PFSK-1 (cell line): ENCODE data around the gene PEX12.

Experiments used
- FOXP2 ChIP-seq: optimal IDR thresholded peaks from 2 replicates; pipeline ENCODE3; 2011; ENCODE audit warnings: borderline replicate concordance, control low read depth, inconsistent platforms; ENCODE audit not compliant: insufficient read depth; ENCODE audit errors: extremely low read length, extremely low read depth
- POLR2AphosphoS5 ChIP-seq: IDR thresholded peaks from 2 replicates; pipeline ENCODE4 v1.6.1; 2012; ENCODE audit warnings: low read depth, mild to moderate bottlenecking, control low read depth, low read length, moderate library complexity
- REST ChIP-seq, 2 experiments: IDR thresholded peaks; 2 replicates each; pipeline versions ENCODE4 v1.6.1 to v1.8.0; 2011 to 2012; ENCODE audit warnings: low read depth in 2 of 2, low read length in 2 of 2, control low read depth in 1 of 2, inconsistent platforms in 1 of 2, mild to moderate bottlenecking in 1 of 2, moderate library complexity in 1 of 2; ENCODE audit not compliant: insufficient read depth in 1 of 2
- SIN3A ChIP-seq: IDR thresholded peaks from 2 replicates; pipeline ENCODE4 v1.6.1; 2012; ENCODE audit warnings: mild to moderate bottlenecking, low read length, moderate library complexity, borderline replicate concordance; ENCODE audit not compliant: insufficient read depth
- TAF1 ChIP-seq: IDR thresholded peaks from 2 replicates; pipeline ENCODE4 v1.6.1; 2012; ENCODE audit warnings: low read length, control low read depth, borderline replicate concordance; ENCODE audit not compliant: insufficient read depth

The PEX12 gene

GRCh38 chr17:35578929-35579432 is 610 bp upstream of the PEX12 start:
- TF ChIP-seq FOXP2 (no peak), SIN3A (no peak), POLR2AphosphoS5 (no peak), REST (IDR thresholded peaks at IDR 0.05; ENCODE audit: insufficient read depth in 1 of 2, low read depth in 2 of 2, low read length in 2 of 2) (no peak), TAF1 (no peak)

DNA sequence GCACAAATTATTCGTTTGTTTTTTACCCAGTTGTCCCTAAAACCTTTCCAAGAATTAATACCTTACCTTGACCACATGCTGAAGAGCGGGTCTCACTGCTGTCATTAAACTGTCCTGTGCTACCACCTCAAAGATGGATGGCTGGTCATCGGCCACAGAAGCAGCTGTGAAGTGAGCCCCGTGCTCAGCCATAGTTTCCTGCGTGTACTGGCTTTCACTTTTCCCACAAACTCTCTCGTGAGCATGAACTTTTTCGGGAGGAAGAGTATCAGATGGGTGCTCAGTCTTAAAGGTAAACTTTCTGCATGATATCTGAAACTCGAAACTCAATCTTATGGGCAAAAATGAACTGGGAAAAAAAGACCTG is 558 bp downstream of the PEX12 start:
- no peak for TF ChIP-seq TAF1
- TF ChIP-seq SIN3A = no peak
- no peak for TF ChIP-seq REST (IDR thresholded peaks at IDR 0.05; ENCODE audit: insufficient read depth in 1 of 2, low read depth in 2 of 2, low read length in 2 of 2)
- no peak for TF ChIP-seq FOXP2
- no peak for TF ChIP-seq POLR2AphosphoS5

DNA sequence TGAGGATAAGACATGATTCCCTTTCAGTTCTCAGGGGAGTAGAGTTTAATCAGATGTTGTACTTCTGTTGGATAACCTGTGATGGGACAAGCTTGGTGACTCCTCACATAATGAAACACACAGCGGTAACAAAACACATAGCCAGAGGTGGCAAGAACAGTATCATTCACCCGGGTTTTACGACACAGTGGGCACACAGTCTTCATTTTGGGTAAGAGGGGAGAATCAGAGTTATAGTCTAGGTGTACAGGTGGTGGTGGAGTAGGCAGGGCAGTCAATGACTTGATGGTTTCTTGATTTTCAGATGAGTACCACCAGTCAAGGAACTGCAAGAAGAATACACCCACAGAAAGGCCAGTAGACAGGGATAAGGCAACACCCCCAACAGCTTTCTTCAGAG is 2.6 kb downstream of the PEX12 start:
- TF ChIP-seq POLR2AphosphoS5 (0 out of 2 replicates have a peak, but pooled peaks have one; percentile 24), REST (IDR thresholded peaks at IDR 0.05; ENCODE audit: insufficient read depth in 1 of 2, low read depth in 2 of 2, low read length in 2 of 2) (no peak)

GRCh38 chr17:35569405-35569804 is 9.0 kb downstream of the PEX12 start:
- TF ChIP-seq POLR2AphosphoS5 (no peak), TAF1 (no peak), FOXP2 (no peak), REST (IDR thresholded peaks at IDR 0.05; ENCODE audit: insufficient read depth in 1 of 2, low read depth in 2 of 2, low read length in 2 of 2) (no peak), SIN3A (no peak)

GRCh38 chr17:35568561-35568960 is 9.8 kb downstream of the PEX12 start:
- no peak for TF ChIP-seq FOXP2
- TF ChIP-seq TAF1 = no peak
- TF ChIP-seq SIN3A = no peak
- no peak for TF ChIP-seq REST (IDR thresholded peaks at IDR 0.05; ENCODE audit: insufficient read depth in 1 of 2, low read depth in 2 of 2, low read length in 2 of 2)
- no peak for TF ChIP-seq POLR2AphosphoS5
